NCI-H226 (cell line): Measurements from ENCODE around the gene CLIP4.

Experiments
- DNase-seq: peaks from one replicate; pipeline ENCODE4 v3.0.0-alpha.2; 2015

CLIP4 gene

GRCh38 chr2:29223257-29223656, 108.0 kb downstream of the CLIP4 start:
- no peak for DNase-seq

GRCh38 chr2:29223851-29224692, 108.9 kb downstream of the CLIP4 start:
- DNase-seq, result peak; percentile 81

- no peak for DNase-seq
Observed at GRCh38 chr2:29224693-29225551, 109.7 kb downstream of the CLIP4 start.

- DNase-seq, result no peak
Observed at GRCh38 chr2:29225814-29226213, 110.6 kb downstream of the CLIP4 start.

- DNase-seq, result no peak
Observed at GRCh38 chr2:29226375-29226774, 111.2 kb downstream of the CLIP4 start.

GRCh38 chr2:29226808-29227207, 111.6 kb downstream of the CLIP4 start:
- DNase-seq, result no peak

- peak; percentile 93 for DNase-seq
Observed at GRCh38 chr2:29227935-29228675, 112.9 kb downstream of the CLIP4 start.

GRCh38 chr2:29228947-29229346, 113.7 kb downstream of the CLIP4 start:
- DNase-seq, result no peak

GRCh38 chr2:29229640-29230039, 114.4 kb downstream of the CLIP4 start:
- DNase-seq, result no peak

GRCh38 chr2:29232041-29232440, 116.8 kb downstream of the CLIP4 start:
- no peak for DNase-seq

GRCh38 chr2:29233428-29233827, 118.2 kb downstream of the CLIP4 start:
- DNase-seq, result no peak

GRCh38 chr2:29235411-29235810, 120.2 kb downstream of the CLIP4 start:
- DNase-seq, result no peak

- DNase-seq, result no peak
Observed at GRCh38 chr2:29236074-29236473, 120.9 kb downstream of the CLIP4 start.

GRCh38 chr2:29238497-29238896, 123.3 kb downstream of the CLIP4 start:
- peak; percentile 24 for DNase-seq
